ENCODE results near the gene SPDYE18.
"Not testable (repeated sequence)": the region's sequence is repeated elsewhere in the genome, so short reads cannot be mapped to it uniquely, and the experiment has no call there.

SPDYE18 gene, protein sequence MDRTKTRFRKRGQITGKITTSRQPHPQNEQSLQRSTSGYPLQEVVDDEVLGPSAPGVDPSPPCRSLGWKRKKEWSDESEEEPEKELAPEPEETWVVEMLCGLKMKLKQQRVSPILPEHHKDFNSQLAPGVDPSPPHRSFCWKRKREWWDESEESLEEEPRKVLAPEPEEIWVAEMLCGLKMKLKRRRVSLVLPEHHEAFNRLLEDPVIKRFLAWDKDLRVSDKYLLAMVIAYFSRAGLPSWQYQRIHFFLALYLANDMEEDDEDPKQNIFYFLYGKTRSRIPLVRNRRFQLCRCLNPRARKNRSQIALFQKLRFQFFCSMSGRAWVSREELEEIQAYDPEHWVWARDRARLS

GRCh38 chr7:77062557-77062956, at the start of gene SPDYE18:
TSS of gene SPDYE18 (minus strand) at chr7:77062558. CDS start at chr7:77060512, 2,046 bp downstream.
- not testable (repeated sequence) for DNase-seq (ENCODE audit: low spot score)

DNA sequence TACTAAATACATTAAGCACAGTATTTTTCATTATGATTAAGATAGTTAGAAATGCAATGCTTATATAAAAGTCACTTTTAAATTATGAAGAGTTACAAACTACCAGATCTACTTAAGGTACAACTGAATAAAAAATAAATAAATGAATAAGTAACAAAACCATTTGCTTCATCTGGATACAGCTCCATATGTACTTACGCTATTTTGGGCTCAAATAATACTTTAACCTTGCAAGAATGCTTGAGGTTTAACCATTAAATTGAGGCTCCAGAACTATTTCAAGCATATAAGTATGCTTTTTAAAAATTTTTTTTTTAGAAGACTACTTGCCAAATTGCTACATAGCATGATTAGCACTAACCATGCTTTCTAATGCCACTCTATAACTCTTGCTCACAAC, 46.0 kb upstream of the SPDYE18 start:
- not testable (repeated sequence) for DNase-seq (ENCODE audit: low spot score)

- DNase-seq (ENCODE audit: low spot score) = not testable (repeated sequence)
These were observed 45.3 kb upstream of the SPDYE18 start for GRCh38 chr7:77107659-77108058.

DNA sequence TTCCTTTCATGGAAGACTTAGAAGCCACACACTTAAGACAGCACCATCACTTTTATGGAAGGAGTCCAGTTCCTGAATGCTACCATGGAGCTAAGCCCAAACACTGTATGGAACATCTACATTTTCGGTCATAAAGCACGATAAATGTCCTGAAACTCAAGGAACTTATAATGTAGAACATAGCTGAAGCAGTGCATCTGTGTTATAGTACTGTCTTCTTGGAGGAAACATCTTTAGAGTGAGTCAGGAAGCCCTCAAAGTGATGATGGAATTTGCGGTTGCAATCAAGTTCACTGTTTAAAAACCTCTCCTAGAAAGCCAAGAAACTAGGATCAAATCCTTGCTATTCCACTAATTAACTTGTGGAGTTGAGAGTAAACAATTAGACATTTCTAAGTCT, 43.5 kb upstream of the SPDYE18 start:
- not testable (repeated sequence) for DNase-seq (ENCODE audit: low spot score)

GRCh38 chr7:77102671-77103070, 40.3 kb upstream of the SPDYE18 start:
- not testable (repeated sequence) for DNase-seq (ENCODE audit: low spot score)

- not testable (repeated sequence) for DNase-seq (ENCODE audit: low spot score)
These were observed 38.8 kb upstream of the SPDYE18 start for GRCh38 chr7:77101187-77101586.

DNA sequence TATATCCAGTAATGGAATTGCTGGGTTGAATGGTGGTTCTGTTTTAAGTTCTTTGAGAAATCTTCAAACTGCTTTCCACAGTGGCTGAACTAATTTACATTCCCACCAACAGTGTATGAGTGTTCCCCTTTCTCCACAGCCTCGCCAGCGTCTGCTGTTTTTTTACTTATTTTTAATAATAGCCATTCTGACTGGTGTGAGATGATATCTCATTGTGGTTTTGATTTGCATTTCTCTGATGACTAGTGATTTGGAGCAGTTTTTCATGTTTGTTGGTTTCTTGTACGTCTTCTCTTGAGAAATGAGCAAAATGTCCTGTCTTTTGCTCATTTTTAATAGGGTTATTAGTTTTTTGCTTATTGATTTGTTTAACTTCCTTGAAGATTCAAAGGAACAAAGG, 38.1 kb upstream of the SPDYE18 start:
- DNase-seq (ENCODE audit: low spot score) = not testable (repeated sequence)

DNA sequence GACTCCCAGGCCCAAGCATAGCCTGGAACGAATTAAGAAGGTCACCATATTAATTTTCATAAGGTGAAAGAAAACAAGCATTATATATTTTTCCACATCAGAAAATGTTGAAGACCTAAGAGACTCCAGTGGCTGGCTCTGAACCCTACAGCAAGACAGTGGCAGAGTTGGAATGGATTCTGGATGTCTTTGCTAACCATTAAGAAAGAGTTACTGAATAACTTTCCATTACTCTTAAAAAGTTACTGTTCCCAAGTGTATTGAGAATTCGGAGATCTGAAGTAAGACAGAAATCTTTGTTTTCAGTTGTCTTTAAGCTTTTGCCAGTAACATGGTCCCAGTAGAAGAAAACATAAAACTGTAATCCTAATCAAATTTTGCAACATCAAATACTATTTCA, 29.9 kb upstream of the SPDYE18 start:
- DNase-seq (ENCODE audit: low spot score) = not testable (repeated sequence)

DNA sequence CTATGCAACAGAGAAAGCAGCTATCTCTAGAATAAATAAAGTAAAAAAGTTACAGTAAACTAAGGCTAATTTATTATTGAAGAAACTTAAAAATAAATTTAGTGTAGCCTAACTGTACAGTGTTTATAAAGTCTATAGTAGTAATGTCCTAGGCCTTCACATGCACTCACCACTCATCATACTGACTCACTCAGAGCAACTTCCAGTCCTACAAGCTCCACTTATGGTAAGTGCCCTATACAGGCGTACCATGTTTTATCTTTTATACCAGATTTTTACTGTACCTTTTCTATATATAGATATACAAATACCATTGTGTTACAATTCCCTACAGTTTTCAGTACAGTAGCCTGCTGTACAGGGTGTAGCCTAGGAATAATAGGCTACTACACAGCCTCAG, 19.8 kb upstream of the SPDYE18 start:
- DNase-seq (ENCODE audit: low spot score) = not testable (repeated sequence)

DNA sequence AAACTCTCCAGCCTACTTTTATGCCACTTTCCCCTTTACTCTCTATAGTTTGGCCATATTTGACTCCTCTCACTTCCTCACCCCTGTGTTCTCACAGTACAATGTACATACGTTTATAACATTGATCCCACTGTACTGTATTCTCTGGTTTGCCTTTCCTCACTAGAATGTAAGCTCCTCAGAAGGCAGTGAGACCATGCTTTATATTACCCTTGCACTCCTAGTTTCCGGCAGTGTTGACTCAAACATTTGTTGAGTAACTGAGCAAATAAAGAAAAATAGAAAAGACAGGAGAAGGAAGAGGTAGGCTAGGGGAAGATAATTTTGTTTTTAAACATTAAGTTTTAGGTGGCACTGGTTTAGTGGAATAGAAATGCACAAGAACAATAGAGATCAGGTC, 17.9 kb upstream of the SPDYE18 start:
- not testable (repeated sequence) for DNase-seq (ENCODE audit: low spot score)

- not testable (repeated sequence) for DNase-seq (ENCODE audit: low spot score)
These were observed 17.3 kb upstream of the SPDYE18 start for GRCh38 chr7:77079624-77080023.

DNA sequence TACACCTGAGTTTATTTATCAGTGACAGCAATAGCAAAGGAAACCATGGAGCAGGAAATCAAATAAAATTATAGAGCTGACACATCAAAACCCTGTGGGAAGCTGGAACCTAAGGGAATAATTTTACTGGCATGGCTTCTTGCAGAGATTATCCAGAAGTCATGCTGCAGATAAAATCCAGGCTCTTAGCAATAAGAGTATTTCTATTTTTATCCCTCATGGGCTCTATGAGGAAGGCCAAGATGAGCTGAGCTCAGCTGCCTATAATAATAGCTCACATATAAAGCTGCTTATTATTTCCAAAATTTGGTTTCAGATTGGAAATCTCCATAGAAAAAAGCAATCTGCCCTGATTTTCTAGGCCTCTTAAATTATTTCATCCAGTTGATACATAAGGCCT, 16.8 kb upstream of the SPDYE18 start:
- not testable (repeated sequence) for DNase-seq (ENCODE audit: low spot score)

GRCh38 chr7:77077060-77077459, 14.7 kb upstream of the SPDYE18 start:
- not testable (repeated sequence) for DNase-seq (ENCODE audit: low spot score)

- DNase-seq (ENCODE audit: low spot score) = not testable (repeated sequence)
These were observed 12.5 kb upstream of the SPDYE18 start for GRCh38 chr7:77074786-77075396.

DNA sequence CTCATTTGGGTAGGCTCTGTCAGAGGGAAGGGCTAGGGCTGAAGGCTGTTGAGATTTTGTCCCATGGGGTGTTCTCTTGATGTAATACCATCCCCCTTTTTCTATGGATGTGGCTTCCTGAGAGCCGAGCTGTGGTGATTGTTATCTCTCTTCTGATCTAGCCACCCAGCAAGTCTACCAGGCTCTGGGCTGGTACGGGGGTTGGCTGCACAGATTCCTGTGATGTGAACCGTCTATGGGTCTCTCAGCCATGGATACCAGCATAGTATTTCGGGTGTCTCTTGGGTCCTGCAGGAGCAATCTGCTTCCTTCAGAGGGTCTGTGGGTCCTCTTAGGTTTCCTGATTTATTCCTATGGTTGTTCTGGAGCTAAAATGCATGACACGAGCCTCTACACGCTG, 8.8 kb upstream of the SPDYE18 start:
- DNase-seq (ENCODE audit: low spot score) = not testable (repeated sequence)

DNA sequence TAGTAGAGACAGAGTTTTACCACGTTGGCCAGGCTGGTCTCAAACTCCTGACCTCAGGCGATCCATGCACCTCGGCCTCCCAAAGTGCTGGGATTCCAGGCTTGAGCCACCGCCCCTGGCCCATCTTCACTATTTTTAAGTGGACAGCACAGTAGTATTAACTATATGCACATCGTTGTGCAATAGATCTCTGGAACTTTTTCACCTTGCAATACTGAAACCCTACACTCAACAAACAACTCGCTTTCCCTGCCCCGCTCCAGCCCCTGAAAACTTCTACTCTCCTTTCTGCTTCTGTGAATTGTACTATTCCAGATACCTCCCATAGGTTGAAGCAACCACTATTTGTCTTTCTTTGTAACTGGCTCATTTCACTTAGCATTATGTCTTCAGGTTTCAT, 3.5 kb upstream of the SPDYE18 start:
- DNase-seq (ENCODE audit: low spot score) = not testable (repeated sequence)

- DNase-seq (ENCODE audit: low spot score) = not testable (repeated sequence)
These were observed 1.4 kb upstream of the SPDYE18 start for GRCh38 chr7:77063732-77064131.

GRCh38 chr7:77032261-77032660, 30.1 kb downstream of the SPDYE18 start, which contains the start of gene SPDYE17:
TSS of gene SPDYE17 (minus strand) at chr7:77032361. CDS start at chr7:77030570, 1,791 bp downstream.
- DNase-seq (ENCODE audit: low spot score) = not testable (repeated sequence)

DNA sequence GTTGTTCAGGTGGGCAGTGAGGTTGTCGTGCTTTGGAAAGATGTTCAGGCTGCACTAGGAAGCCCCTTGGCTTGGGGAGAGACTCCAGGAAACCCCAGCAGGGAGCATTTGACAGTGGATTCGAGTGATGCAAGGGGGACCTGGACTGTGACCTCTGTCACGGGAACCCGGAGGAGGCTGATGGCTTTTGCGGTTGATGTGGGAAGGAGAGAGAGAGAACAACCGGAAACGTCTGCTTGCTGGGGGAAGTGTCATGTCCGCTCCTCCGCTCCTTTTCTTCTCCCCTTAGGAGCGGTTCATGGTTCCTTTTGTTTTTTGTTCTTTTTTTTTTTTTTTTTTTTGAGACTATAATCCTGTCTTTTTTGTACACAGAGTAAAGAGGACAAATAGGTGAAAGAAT, 36.0 kb downstream of the SPDYE18 start:
- DNase-seq (ENCODE audit: low spot score) = not testable (repeated sequence)

DNA sequence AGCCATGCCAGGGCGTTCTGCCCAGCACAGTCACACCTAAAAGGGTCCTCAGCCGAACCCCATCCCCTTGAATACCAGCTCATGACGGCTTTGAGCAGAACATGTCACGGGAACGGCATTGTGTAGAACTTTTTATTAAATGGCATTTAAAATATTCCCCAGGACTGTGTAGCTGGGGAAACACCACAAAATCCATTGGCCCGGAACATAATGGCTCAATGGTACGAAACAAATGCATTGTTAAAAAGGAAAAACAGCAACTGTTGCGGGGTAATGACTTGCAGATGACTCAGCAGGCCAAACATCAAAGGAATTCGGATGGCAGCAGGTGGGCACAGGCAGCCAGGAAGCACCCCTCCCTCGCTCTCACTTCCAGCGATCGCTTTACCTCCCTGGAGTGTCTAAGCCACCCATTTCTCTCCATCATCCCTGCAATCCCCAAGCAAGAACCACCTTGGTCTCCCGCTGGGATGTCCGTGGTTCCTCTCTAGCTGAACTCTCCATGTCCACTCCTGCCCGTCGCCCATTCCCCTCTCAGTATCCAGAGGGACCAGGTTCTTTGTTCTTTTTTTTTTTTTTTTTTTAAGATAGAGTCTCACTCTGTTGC, 52.2 kb downstream of the SPDYE18 start:
- DNase-seq (ENCODE audit: low spot score) = not testable (repeated sequence)

DNA sequence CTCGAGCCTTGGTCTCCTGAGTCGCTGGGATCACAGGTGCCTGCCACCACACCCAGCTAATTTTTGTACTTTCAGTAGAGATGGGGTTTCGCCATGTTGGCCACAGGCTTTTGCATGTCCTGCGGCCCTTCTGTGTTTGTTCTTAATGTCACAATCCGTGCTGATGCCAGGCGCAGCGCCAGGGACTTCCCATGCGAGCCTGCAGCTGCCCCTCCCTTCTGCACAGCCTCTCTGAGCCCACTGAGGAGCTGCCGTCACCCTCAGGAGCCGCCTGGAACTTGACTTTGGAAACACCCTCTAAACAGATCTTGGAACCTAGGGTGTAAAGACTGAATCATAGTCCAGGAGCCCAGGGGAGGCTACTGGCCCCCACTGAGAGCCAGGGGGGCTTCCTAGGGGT, 54.4 kb downstream of the SPDYE18 start:
- DNase-seq (ENCODE audit: low spot score) = peak; percentile 31

All from ecto neural progenitor cell (in vitro differentiated cells).